22Rv1 (cell line): Measurements from ENCODE around the gene TUBB.

Source experiments
- CTCF ChIP-seq: fragments of 450-650 bp; IDR thresholded peaks from 2 replicates; pipeline ENCODE4 v1.5.1; 2017; ENCODE audit warnings: mild to moderate bottlenecking
- ZFX ChIP-seq: fragments of 450-650 bp; IDR thresholded peaks from 2 replicates; pipeline ENCODE4 v1.6.1; 2017; ENCODE audit warnings: antibody characterized with exemption, borderline replicate concordance

GRCh38 chr6:30747300-30747687, 27.1 kb downstream of the TUBB start:
- TF ChIP-seq CTCF (no peak), ZFX (no peak)
